T-helper 9 cell (primary cell): ENCODE data around the gene STMND1.

Experiments used
- DNase-seq: peaks from one replicate; pipeline ENCODE4 v3.0.0-alpha.2; 2020

The STMND1 gene

GRCh38 chr6:17099401-17100059, 2.3 kb upstream of the STMND1 start:
- DNase-seq: no peak

GRCh38 chr6:17100806-17101205, 1.0 kb upstream of the STMND1 start:
- DNase-seq: no peak

GRCh38 chr6:17102258-17102870, 514 bp downstream of the STMND1 start:
- no peak for DNase-seq

- DNase-seq: no peak
Measured at GRCh38 chr6:17103715-17104114, 1.9 kb downstream of the STMND1 start.

DNA sequence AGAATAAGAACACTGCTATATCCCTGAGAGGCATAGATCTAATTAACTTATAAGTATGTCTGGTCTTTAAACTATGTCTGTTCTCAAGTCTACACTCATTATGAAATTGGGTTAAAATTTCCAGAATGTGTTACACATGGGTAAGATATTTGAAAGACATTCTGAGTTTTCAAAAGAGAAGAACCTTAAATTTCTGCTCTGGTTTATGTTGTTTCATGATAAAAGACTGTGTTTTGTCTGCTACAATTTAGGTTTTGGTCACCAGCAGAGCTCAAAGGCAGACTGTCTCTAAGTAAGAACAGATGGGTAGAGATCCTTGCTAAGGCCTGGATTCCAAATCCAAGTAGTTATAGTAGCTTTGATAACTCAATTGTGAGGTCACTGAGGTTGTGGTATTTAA, 6.0 kb downstream of the STMND1 start:
- DNase-seq: no peak

DNA sequence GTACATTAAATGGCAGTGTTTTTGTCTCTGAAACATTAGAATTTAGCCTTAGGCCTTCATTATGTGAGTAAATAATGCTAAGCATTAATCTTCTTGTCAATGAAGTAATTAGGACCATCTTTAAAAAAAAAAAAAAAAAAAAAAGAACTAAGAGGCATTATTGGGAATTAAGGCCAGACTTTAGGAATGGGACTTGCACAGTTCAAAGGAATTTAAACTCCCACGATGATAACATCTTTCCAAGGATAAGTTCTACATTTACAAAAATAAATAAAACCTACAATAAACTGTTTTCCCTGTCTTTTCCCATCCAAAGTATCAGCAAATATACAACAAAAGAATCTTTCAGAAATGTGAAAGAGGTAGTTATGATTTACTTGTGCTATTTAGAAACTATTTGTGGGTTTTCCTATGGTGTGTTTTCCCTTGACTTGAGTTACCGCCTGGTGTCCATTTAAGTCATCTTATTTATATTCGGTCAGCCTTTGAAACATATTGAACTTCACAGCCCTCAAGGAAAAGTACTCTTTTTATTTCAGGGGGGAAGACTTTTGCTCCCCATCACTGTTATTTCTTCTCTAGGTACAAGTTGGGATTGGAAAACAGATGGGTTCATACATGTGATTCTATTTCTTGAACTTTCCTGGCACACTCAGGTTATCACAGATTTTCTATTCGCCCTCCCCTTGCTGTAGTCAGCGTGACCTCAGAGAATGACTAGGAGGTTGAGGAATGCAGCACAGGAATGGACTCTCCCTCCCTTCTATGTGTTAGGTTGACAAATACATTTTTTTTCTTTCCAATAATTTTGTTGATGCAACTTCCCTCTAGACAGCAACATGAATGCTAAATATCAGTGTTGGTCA, 13.6 kb downstream of the STMND1 start:
- DNase-seq: no peak

DNA sequence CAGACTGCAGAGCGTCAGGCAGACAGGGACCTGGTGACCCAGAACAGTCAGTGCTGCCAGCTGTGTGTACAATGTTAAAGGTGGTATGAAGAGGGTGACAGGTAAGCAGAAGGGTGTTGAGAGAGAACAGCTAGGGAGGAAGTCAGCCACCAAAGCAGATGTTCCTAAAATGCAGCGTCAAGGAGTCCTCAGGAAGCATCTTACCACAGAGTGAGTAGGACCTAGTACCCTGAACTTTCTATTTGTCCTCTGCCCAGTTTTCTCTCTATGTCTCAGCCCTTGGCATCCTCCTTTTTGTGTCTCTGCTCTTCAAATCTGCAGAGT, 14.2 kb downstream of the STMND1 start:
- no peak for DNase-seq

GRCh38 chr6:17120019-17120418, 18.2 kb downstream of the STMND1 start:
- no peak for DNase-seq

- DNase-seq: no peak
Measured at GRCh38 chr6:17125407-17125806, 23.6 kb downstream of the STMND1 start.

DNA sequence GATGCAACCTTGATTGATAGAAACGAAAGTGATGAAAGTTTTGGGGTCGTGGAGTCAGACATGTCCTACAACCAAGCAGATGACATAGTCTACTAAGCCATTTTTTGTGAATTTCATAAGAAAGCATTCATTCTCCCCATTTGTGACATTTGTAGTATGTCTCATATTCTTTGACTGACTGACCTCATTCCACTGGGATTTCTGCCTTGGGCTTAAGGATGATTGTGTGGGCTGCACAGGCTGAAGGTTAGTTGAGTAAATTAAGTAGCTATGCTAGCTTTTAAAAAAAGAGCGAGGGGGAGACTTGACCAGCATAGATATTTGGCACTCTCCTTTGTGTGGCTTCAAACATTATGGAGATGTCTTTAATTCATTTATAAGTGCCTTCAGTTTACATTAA, 28.9 kb downstream of the STMND1 start:
- no peak for DNase-seq

DNA sequence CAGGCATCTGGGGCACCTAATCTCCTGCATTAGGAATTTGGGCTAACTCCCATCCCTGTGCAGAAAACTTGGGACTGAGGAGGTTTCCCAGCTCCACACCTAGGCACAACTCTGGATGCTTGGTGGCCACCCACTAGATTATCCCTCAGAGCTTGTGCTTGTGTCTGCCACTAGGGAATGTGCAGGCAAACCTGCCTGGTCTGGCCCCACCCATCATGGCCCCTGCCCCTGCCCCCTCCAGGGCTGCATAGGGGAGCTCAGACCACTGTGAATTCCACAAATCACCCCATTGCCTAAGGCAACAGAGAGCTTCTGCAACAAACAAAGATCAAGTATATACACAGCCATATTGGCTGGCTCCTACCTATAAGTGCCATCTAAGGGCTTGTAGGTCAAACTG, 31.1 kb downstream of the STMND1 start:
- no peak for DNase-seq

DNA sequence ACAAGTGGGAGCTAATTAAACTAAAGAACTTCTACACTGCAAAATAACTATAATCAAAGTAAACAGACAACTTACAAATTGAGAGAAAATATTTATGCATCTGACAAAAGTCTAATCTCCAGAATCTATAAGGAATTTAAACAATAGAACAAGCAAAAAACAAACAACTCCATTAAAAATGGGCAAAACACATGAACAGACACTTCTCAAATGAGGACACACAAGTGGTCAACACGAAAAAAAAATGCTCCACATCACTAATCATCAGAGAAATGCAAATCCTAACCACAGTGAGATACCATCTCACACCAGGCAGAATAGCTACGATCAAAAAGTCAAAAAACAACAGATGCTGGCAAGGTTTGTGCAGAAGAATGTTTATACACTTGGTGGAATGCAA, 36.2 kb downstream of the STMND1 start:
- DNase-seq: no peak

- no peak for DNase-seq
Measured at GRCh38 chr6:17144016-17144415, 42.2 kb downstream of the STMND1 start.

GRCh38 chr6:17149571-17149970, 47.7 kb downstream of the STMND1 start:
- no peak for DNase-seq

- DNase-seq: no peak
Measured at GRCh38 chr6:17150096-17150495, 48.2 kb downstream of the STMND1 start.

DNA sequence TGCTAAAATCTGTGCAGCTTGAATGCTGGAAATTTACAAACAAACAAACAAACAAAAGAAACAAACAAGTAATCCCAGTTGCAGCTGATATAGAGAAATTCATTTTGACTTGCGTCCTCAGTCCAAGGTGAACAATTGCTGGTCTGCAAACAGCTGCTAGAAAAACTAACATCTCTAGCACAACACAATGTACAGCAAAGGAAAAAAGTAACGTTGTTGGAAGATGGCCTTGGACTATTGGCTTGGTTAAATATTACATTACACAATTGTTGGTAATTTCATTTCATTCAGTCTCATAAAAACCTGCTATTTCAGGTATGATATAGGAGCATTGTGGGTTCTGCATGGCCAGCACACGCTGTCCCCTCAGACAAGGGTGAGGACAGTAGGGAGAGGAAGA, 50.0 kb downstream of the STMND1 start:
- no peak for DNase-seq

DNA sequence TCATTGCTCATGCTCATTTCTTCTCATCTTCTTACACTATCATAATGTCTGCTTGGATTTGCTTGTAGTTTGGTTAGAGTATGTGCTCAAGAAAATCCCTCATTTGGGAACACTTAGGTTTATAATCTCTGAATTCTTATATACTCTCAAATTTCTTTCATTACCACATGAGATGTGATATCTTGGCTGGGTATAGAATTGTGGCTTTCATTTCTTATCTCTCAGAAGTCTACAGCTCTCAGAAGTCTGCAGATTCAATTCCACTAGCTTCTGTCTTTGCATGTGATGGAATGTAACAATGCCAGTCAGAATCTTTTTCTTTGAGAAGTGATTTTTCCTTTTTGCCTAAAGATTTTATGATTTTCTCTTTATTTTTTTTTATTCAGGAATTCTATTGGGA, 50.9 kb downstream of the STMND1 start:
- no peak for DNase-seq

DNA sequence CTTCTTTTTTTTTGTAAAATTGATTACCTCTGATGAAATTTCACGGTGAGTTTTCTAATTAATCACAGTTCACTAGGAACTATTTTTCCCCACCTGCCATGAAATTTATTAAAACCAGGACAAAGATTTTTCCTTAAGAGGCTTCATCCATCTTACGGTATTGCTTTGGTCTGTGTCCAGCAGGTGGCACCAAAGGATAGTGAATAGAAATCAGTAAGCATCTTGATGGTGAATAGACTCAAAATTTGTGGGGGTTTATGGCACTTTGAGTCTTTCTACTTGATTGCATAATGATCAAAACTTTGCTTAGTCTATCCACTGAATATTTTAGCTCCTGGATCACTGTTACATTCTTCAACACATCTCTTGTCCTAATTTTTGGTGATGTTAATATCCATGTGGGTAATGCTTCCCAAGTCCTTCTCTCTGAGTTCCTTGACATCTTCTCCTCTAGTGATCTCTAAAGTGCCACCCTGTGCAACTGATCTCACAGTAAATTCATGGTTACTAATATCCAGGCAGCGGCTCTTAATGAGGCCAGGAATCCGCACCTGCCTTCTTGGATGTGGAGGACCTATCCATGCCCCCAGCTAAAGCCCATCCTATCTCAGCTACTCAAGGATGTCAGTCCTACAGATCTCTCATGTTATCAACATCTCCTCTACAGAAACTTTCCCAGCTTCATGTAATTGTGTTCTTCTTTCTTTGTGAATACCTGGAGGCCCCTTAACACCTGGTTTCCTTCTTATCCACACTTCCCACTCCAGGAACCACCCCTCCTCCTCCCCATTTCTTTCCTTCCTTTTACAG, 54.5 kb downstream of the STMND1 start:
- DNase-seq: peak; percentile 56

- no peak for DNase-seq
Measured at GRCh38 chr6:17156966-17157365, 55.1 kb downstream of the STMND1 start.

DNA sequence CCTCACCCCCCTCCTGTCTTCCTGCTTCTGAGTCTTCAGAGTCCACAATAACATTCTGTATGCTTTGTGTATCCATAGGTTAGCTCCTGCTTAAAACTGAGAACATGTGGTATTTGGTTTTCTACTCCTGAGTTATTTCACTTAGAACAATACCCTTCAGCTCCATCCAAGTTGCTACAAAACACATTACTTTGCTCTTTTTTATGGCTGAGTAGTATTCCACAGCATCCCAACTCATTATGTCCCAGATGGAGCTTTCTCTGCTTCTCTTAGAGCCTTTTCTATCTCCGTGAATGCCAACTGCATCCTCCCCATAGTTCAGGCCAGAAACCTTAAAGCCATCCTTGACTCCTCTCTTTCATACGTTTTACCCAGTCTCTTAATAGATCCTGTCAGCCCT, 55.8 kb downstream of the STMND1 start:
- no peak for DNase-seq

DNA sequence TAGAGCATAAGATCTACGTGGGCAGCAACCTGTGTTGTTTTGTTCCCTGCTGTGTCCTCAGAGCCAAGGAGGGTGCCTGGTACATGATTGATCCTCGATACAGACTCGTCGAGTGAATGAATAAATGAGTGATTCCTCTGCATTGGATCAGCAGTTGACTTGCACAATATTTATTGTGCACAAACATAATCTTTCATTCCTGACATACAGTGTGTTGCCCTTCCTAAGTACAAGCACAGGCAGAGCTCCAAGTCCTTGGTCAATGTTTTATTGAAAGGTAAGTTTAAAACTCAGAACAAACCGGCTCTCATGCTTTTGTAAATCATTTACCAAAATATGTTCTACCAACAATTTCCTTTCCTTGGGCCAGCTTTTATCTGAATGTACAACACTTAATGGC, 57.4 kb downstream of the STMND1 start:
- no peak for DNase-seq

- DNase-seq: no peak
Measured at GRCh38 chr6:17161076-17161475, 59.2 kb downstream of the STMND1 start.

- DNase-seq: no peak
Measured at GRCh38 chr6:17165383-17165782, 63.5 kb downstream of the STMND1 start.
